SK-N-MC (cell line): Measurements from ENCODE around the gene PTPRM.

ENCODE experiments used
- EZH2 ChIP-seq: fragments of 200-600 bp; sonication (generic); IDR thresholded peaks from one replicate; pipeline ENCODE4 v1.6.1; 2017; ENCODE audit warnings: antibody characterized with exemption
- POLR2AphosphoS5 ChIP-seq: IDR thresholded peaks from 2 replicates; pipeline ENCODE4 v1.6.1; 2012; ENCODE audit warnings: mild to moderate bottlenecking, low read depth, low read length, borderline replicate concordance

GRCh38 chr18:8133888-8134287 is 566.8 kb downstream of the PTPRM start:
- TF ChIP-seq EZH2 = no peak
- no peak for TF ChIP-seq POLR2AphosphoS5
